OCI-LY3 (cell line): ENCODE data around the gene C7orf57.

Experiments
- H2AFZ ChIP-seq: fragments of 200-600, 300-600 bp; shearing (Covaris generic); 2 replicates; pipeline ENCODE4 v1.6.0; 2014; ENCODE audit warnings: antibody characterized with exemption, low read depth, low read length
- H3K27ac ChIP-seq: fragments of 200-600, 300-600 bp; sonication (generic); 2 replicates; pipeline ENCODE4 v1.5.1; 2014; ENCODE audit warnings: mild to moderate bottlenecking, low read length, moderate library complexity, mixed read lengths
- H3K27me3 ChIP-seq: fragments of 200-600, 300-600 bp; sonication (generic); 2 replicates; pipeline ENCODE4 v1.6.1; 2014; ENCODE audit warnings: low read depth, low read length, mixed read lengths
- H3K36me3 ChIP-seq: fragments of 200-600, 300-600 bp; sonication (generic); replicated peaks from 2 replicates; pipeline ENCODE3; 2014; ENCODE audit warnings: low read depth, low read length, mixed read lengths
- H3K4me1 ChIP-seq: fragments of 300-600, 200-600 bp; sonication (generic); 2 replicates; pipeline ENCODE4 v1.6.1; 2014; ENCODE audit warnings: low read length, mixed read lengths
- H3K4me2 ChIP-seq: fragments of 200-600, 300-600 bp; sonication (generic); 2 replicates; pipeline ENCODE4 v1.6.1; 2014; ENCODE audit warnings: low read length, mixed read lengths
- H3K4me3 ChIP-seq: fragments of 300-600, 200-600 bp; sonication (generic); 2 replicates; pipeline ENCODE4 v1.5.1; 2014; ENCODE audit warnings: antibody characterized with exemption, mild to moderate bottlenecking, low read length, moderate library complexity
- H3K79me2 ChIP-seq: fragments of 300-600, 200-600 bp; shearing (Covaris generic); 2 replicates; pipeline ENCODE4 v1.6.1; 2014; ENCODE audit warnings: mild to moderate bottlenecking, low read length, mixed read lengths
- H3K9ac ChIP-seq: fragments of 300-600, 200-600 bp; shearing (Covaris generic); 2 replicates; pipeline ENCODE4 v1.6.0; 2014; ENCODE audit warnings: mild to moderate bottlenecking, low read length, moderate library complexity
- H3K9me3 ChIP-seq: fragments of 200-600, 300-600 bp; shearing (Covaris generic); 2 replicates; pipeline ENCODE4 v1.6.1; 2014; ENCODE audit warnings: low read length, mixed read lengths; ENCODE audit not compliant: insufficient read depth
- H4K20me1 ChIP-seq: fragments of 200-600, 300-600 bp; sonication (generic); 2 replicates; pipeline ENCODE4 v1.6.1; 2016; ENCODE audit warnings: low read length, mixed read lengths; ENCODE audit not compliant: insufficient read depth
- CTCF ChIP-seq: fragments of 200-600, 300-600 bp; sonication (generic); IDR thresholded peaks from 2 replicates; pipeline ENCODE4 v1.5.1; 2014; ENCODE audit warnings: antibody characterized with exemption, low read length, low read depth
- EZH2phosphoT487 ChIP-seq: fragments of 200-600 bp; shearing (Covaris generic); IDR thresholded peaks from 2 replicates; pipeline ENCODE4 v1.6.1; 2018; ENCODE audit warnings: antibody characterized with exemption, mixed run types, low read depth

The C7orf57 gene

GRCh38 chr7:48101968-48102367, 66.6 kb downstream of the C7orf57 start:
- H3K4me1 ChIP-seq, result no peaks in the 10 kb centered on the region
- H3K79me2 ChIP-seq, result no peaks in the 10 kb centered on the region
- H3K36me3 ChIP-seq, result no peaks in the 10 kb centered on the region
- H2AFZ ChIP-seq, result no peak overlapping the region
- no peak overlapping the region for H3K4me3 ChIP-seq
- no peak overlapping the region for H3K27ac ChIP-seq
- no peaks in the 10 kb centered on the region for H3K9me3 ChIP-seq
- H3K4me2 ChIP-seq, result no peak overlapping the region
- H3K27me3 ChIP-seq, result no peaks in the 10 kb centered on the region
- no peak overlapping the region for H3K9ac ChIP-seq
- no peaks in the 10 kb centered on the region for H4K20me1 ChIP-seq
- TF ChIP-seq EZH2phosphoT487, result no peak
- TF ChIP-seq CTCF, result peak; percentile 42

GRCh38 chr7:48102530-48102929, 67.2 kb downstream of the C7orf57 start:
- Histone ChIP-seq H2AFZ (no peak overlapping the region), H3K4me2 (no peak overlapping the region), H3K36me3 (no peaks in the 10 kb centered on the region), H3K27ac (no peak overlapping the region), H3K4me1 (no peaks in the 10 kb centered on the region), H3K9me3 (no peaks in the 10 kb centered on the region), H3K4me3 (no peak overlapping the region), H3K79me2 (no peaks in the 10 kb centered on the region), H3K27me3 (no peaks in the 10 kb centered on the region), H3K9ac (no peak overlapping the region), H4K20me1 (no peaks in the 10 kb centered on the region)
- TF ChIP-seq CTCF (no peak), EZH2phosphoT487 (no peak)

GRCh38 chr7:48105045-48105444, 69.7 kb downstream of the C7orf57 start:
- Histone ChIP-seq H3K27me3 (no peaks in the 10 kb centered on the region; the same call in 1 of the 2 replicates), H3K9me3 (no peaks in the 10 kb centered on the region), H3K4me1 (no peaks in the 10 kb centered on the region), H3K79me2 (no peaks in the 10 kb centered on the region), H2AFZ (no peak overlapping the region), H4K20me1 (no peaks in the 10 kb centered on the region), H3K4me3 (no peak overlapping the region), H3K36me3 (no peaks in the 10 kb centered on the region), H3K9ac (no peak overlapping the region), H3K27ac (no peak overlapping the region), H3K4me2 (no peak overlapping the region)
- TF ChIP-seq EZH2phosphoT487, result no peak
- no peak for TF ChIP-seq CTCF

GRCh38 chr7:48106906-48107659, 71.7 kb downstream of the C7orf57 start:
- H3K9ac ChIP-seq, result no peak overlapping the region
- H3K4me1 ChIP-seq, result no peaks in the 10 kb centered on the region
- H4K20me1 ChIP-seq, result no peaks in the 10 kb centered on the region
- H3K79me2 ChIP-seq, result no peaks in the 10 kb centered on the region
- no peak overlapping the region for H2AFZ ChIP-seq
- no peaks in the 10 kb centered on the region for H3K9me3 ChIP-seq
- no peaks in the 10 kb centered on the region for H3K36me3 ChIP-seq
- H3K4me2 ChIP-seq, result no peak overlapping the region
- no peak overlapping the region for H3K4me3 ChIP-seq
- H3K27me3 ChIP-seq, result peaks cover 12% of the 10 kb centered on the region
- TF ChIP-seq CTCF (no peak), EZH2phosphoT487 (no peak)
- no peak overlapping the region for H3K27ac ChIP-seq
